A673 (cell line): ENCODE results near the gene CACNA2D3. TPM values are rescaled to one million over a fixed set of nuclear protein-coding genes. Genes with fewer than 3 reads are reported as not detected.
"Not testable (repeated sequence)": the region's sequence is repeated elsewhere in the genome, so short reads cannot be mapped to it uniquely, and the experiment has no call there.

Experiments
- BruUV-seq: library from RNA; stranded (reverse); fragments of 400-500 nt; replicated peaks from 2 replicates; lab custom pipeline; 2021; lab: Mats Ljungman, UMichigan
- CTCF ChIA-PET: fragments of 300-600 bp; sonication (Branson Sonifier 250); formaldehyde crosslinking; loops from one replicate; lab custom pipeline; 2022; ENCODE audit warnings: antibody characterized with exemption; lab: Charles Lee
- POLR2A ChIA-PET: fragments of 300-600 bp; sonication (Branson Sonifier 250); formaldehyde crosslinking; loops from one replicate; lab custom pipeline; 2022; ENCODE audit warnings: antibody characterized with exemption; ENCODE audit not compliant: low non-redundant PET; lab: Charles Lee
- DNase-seq: peaks from one replicate; pipeline ENCODE4 v3.0.0-alpha.2; 2015; ENCODE audit warnings: low spot score
- H3K27ac ChIP-seq: fragments of 200-600 bp; sonication (generic); 2 replicates; pipeline ENCODE4 v1.5.1; 2016; ENCODE audit warnings: mixed run types, low read depth, mild to moderate bottlenecking, mixed read lengths, antibody characterized with exemption, low read length; ENCODE audit not compliant: poor library complexity, severe bottlenecking
- H3K27me3 ChIP-seq: fragments of 200-600 bp; sonication (generic); replicated peaks from 2 replicates; pipeline ENCODE4 v1.6.1; 2017; ENCODE audit warnings: mixed run types, low read depth, mild to moderate bottlenecking, mixed read lengths, antibody characterized with exemption, low read length; ENCODE audit not compliant: insufficient read depth, poor library complexity
- H3K36me3 ChIP-seq: fragments of 200-600 bp; sonication (generic); 2 replicates; pipeline ENCODE4 v1.6.1; 2016; ENCODE audit warnings: mixed run types, mild to moderate bottlenecking, mixed read lengths, antibody characterized with exemption, low read length; ENCODE audit not compliant: insufficient read depth, poor library complexity, severe bottlenecking
- H3K4me1 ChIP-seq: fragments of 200-600 bp; sonication (generic); 2 replicates; pipeline ENCODE4 v1.6.1; 2017; ENCODE audit warnings: mixed run types, mild to moderate bottlenecking, mixed read lengths, antibody characterized with exemption, low read length; ENCODE audit not compliant: insufficient read depth, poor library complexity, severe bottlenecking
- H3K4me3 ChIP-seq: fragments of 200-600 bp; sonication (generic); 2 replicates; pipeline ENCODE4 v1.5.1; 2016; ENCODE audit warnings: low read depth, mixed run types, mild to moderate bottlenecking, mixed read lengths, low read length; ENCODE audit not compliant: poor library complexity, severe bottlenecking
- H3K9me3 ChIP-seq: fragments of 200-600 bp; sonication (generic); 2 replicates; pipeline ENCODE4 v1.6.1; 2016; ENCODE audit warnings: mixed run types, low read depth, mild to moderate bottlenecking, mixed read lengths, antibody characterized with exemption, low read length; ENCODE audit not compliant: poor library complexity, severe bottlenecking
- EZH2 ChIP-seq: fragments of 200-600 bp; sonication (generic); IDR thresholded peaks from 2 replicates; pipeline ENCODE4 v1.6.1; 2017; ENCODE audit warnings: borderline replicate concordance, low read depth, mild to moderate bottlenecking, mixed read lengths, antibody characterized with exemption, low read length; ENCODE audit not compliant: poor library complexity, severe bottlenecking
- intact Hi-C: fragments of 100-400 bp; cut with micrococcal nuclease; formaldehyde crosslinking; loops from one replicate; pipeline ENCODE4 v1.10.0; 2022; ENCODE audit not compliant: unreplicated experiment
- total RNA-seq: library from RNA; stranded (reverse); gene quantifications from 2 replicates; pipeline ENCODE4 v1.2.3, GENCODE V29; 2021
- TF ChIP-seq, protein P1 (sequence below): fragments of 300-800, 200-600 bp; sonication (generic); conservative IDR thresholded peaks from 2 replicates; pipeline ENCODE4 v1.5.1; 2017; ENCODE audit warnings: low read depth, mild to moderate bottlenecking, antibody characterized with exemption, low read length, moderate library complexity, mixed read lengths

The CACNA2D3 gene
- total RNA-seq, 1 experiment from 2014 or later, result not detected

DNA sequence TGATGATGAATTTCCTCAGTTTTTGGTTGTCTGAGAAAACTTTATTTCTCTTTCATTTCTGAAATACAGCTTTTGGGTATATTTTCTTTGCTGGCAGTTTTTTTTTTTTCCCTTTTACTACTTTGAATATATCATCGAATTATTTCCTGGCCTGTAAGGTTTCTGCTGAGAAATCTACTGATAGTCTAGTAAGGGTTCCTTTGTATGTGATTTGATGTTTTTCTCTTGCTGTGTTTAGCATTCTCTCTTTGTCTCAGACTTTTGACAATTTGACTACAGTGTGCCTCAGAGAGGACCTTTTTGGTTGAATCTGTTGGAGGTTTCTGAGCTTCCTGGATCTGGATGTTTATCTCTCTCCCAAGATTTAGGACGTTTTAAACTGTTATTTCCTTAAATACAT lies 336.0 kb downstream of the CACNA2D3 start:
- intact Hi-C loops, result no loop called here
- TF ChIP-seq, protein P1, sequence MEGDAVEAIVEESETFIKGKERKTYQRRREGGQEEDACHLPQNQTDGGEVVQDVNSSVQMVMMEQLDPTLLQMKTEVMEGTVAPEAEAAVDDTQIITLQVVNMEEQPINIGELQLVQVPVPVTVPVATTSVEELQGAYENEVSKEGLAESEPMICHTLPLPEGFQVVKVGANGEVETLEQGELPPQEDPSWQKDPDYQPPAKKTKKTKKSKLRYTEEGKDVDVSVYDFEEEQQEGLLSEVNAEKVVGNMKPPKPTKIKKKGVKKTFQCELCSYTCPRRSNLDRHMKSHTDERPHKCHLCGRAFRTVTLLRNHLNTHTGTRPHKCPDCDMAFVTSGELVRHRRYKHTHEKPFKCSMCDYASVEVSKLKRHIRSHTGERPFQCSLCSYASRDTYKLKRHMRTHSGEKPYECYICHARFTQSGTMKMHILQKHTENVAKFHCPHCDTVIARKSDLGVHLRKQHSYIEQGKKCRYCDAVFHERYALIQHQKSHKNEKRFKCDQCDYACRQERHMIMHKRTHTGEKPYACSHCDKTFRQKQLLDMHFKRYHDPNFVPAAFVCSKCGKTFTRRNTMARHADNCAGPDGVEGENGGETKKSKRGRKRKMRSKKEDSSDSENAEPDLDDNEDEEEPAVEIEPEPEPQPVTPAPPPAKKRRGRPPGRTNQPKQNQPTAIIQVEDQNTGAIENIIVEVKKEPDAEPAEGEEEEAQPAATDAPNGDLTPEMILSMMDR, result no peak
- TF ChIP-seq EZH2, result no peak
- Histone ChIP-seq H3K9me3 (no peaks in the 10 kb centered on the region), H3K36me3 (no peaks in the 10 kb centered on the region), H3K4me1 (no peaks in the 10 kb centered on the region), H3K4me3 (no peak overlapping the region), H3K27ac (no peak overlapping the region), H3K27me3 (no peaks in the 10 kb centered on the region)
- BruUV-seq, result no TSS peak
- ChIA-PET POLR2A (no interaction called here), CTCF (no interaction called here)
- no peak for DNase-seq

GRCh38 chr3:54464554-54464953 lies 342.2 kb downstream of the CACNA2D3 start:
- H3K4me3 ChIP-seq, POLR2A ChIA-PET, CTCF ChIA-PET, H3K27ac ChIP-seq, intact Hi-C loops, H3K27me3 ChIP-seq, BruUV-seq, H3K9me3 ChIP-seq, H3K36me3 ChIP-seq, DNase-seq, H3K4me1 ChIP-seq: not testable (repeated sequence)

DNA sequence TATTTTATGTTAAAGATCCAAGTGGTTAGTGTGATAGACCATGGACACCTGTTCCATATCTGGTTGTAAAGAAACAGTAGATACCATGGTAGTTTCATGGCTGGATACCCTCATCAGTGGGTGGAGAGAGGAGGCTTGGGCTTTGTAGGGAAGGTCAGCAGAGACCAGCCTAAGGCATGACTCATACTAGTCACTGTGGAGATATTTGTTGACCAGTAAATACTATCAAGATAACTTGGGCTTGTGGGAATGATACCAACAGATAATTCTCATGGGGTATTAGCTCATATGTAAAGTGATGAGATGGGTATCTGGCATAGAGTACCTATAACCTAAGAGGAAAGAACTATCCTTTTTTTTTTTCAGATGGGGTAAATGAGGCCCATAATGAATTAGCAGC lies 354.5 kb downstream of the CACNA2D3 start:
- H3K27me3 ChIP-seq, result no peaks in the 10 kb centered on the region
- H3K9me3 ChIP-seq, result no peaks in the 10 kb centered on the region
- TF ChIP-seq, protein P1, result no peak
- TF ChIP-seq EZH2, result no peak
- no peaks in the 10 kb centered on the region for H3K36me3 ChIP-seq
- ChIA-PET POLR2A (no interaction called here), CTCF (no interaction called here)
- H3K4me1 ChIP-seq, result no peaks in the 10 kb centered on the region
- DNase-seq, result no peak
- no peak overlapping the region for H3K27ac ChIP-seq
- intact Hi-C loops, result no loop called here
- no peak overlapping the region for H3K4me3 ChIP-seq
- no TSS peak for BruUV-seq

DNA sequence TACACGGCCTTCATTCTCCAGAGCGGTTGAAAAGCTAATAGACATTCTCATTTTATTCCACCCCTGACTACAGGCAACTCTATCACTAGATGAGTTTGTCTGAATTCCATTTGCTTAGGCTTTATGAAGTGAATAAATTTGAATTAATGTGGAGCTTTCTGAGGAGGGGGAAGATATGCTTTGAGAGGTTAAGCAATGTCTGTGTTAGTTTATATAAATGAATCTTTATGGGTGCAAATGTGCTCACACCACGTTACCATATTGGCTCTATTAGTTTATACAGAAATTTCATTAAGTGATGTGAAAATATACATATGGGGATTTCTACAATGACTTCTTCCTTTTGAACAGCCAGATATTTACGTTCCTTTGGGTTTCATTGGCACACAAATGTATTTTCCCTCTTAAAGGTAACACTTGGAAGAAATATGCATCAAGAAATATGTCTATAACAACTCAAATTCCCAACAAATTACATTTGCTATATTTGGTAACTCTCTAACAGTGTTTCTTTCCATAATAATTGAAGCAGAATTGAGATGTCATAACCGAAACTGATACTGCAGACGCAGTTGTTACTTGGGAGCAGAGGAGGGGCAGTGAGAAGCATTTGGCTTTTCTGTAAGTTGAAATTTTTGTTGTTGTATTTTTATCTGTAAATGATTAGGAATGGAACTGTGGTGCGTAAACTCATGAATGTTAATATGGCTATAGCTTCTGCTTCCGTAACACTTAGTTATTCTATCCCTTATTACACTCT lies 359.4 kb downstream of the CACNA2D3 start:
- intact Hi-C loops, result no loop called here
- BruUV-seq, result no TSS peak
- H3K4me1 ChIP-seq, result no peaks in the 10 kb centered on the region
- no peak overlapping the region for H3K4me3 ChIP-seq
- TF ChIP-seq, protein P1, result no peak
- no peak for TF ChIP-seq EZH2
- H3K36me3 ChIP-seq, result no peaks in the 10 kb centered on the region
- no peaks in the 10 kb centered on the region for H3K27me3 ChIP-seq
- H3K9me3 ChIP-seq, result no peaks in the 10 kb centered on the region
- CTCF ChIA-PET, result no interaction called here
- POLR2A ChIA-PET, result no interaction called here
- no peak overlapping the region for H3K27ac ChIP-seq
- DNase-seq, result no peak
